Stimulated activated CD8-positive, alpha-beta memory T cell treated with anti-CD3 and anti-CD28 coated beads, Interleukin-4, amount 100 ng/mL, for 24 hours (primary cell): Measurements from ENCODE around the gene PDSS1.

ENCODE experiments used
- DNase-seq: peaks from one replicate; pipeline ENCODE4 v3.0.0-alpha.2; 2020; ENCODE audit warnings: low read depth

PDSS1 gene

GRCh38 chr10:26700884-26701630 lies 3.6 kb downstream of the PDSS1 start:
- no peak for DNase-seq

GRCh38 chr10:26703096-26703495 lies 5.6 kb downstream of the PDSS1 start:
- no peak for DNase-seq

GRCh38 chr10:26703974-26704373 lies 6.5 kb downstream of the PDSS1 start:
- no peak for DNase-seq

- no peak for DNase-seq
Observed at GRCh38 chr10:26706206-26706605, 8.7 kb downstream of the PDSS1 start.

GRCh38 chr10:26706936-26707335 lies 9.4 kb downstream of the PDSS1 start:
- DNase-seq, result no peak

GRCh38 chr10:26711324-26711723 lies 13.8 kb downstream of the PDSS1 start:
- no peak for DNase-seq

- DNase-seq, result no peak
Observed at GRCh38 chr10:26714415-26715136, 17.1 kb downstream of the PDSS1 start.

GRCh38 chr10:26715137-26715487 lies 17.6 kb downstream of the PDSS1 start:
- no peak for DNase-seq

GRCh38 chr10:26717476-26717875 lies 20.0 kb downstream of the PDSS1 start:
- DNase-seq, result no peak

- peak; percentile 22 for DNase-seq
Observed at GRCh38 chr10:26721561-26721960, 24.1 kb downstream of the PDSS1 start.

GRCh38 chr10:26723016-26723415 lies 25.5 kb downstream of the PDSS1 start:
- no peak for DNase-seq

GRCh38 chr10:26725837-26726727 lies 28.6 kb downstream of the PDSS1 start:
- no peak for DNase-seq

- no peak for DNase-seq
Observed at GRCh38 chr10:26727005-26727404, 29.5 kb downstream of the PDSS1 start.

- DNase-seq, result no peak
Observed at GRCh38 chr10:26728957-26729356, 31.5 kb downstream of the PDSS1 start.

- DNase-seq, result no peak
Observed at GRCh38 chr10:26729395-26729794, 31.9 kb downstream of the PDSS1 start.

GRCh38 chr10:26730552-26730951 lies 33.1 kb downstream of the PDSS1 start:
- DNase-seq, result no peak

- no peak for DNase-seq
Observed at GRCh38 chr10:26733750-26734568, 36.5 kb downstream of the PDSS1 start.

- no peak for DNase-seq
Observed at GRCh38 chr10:26735435-26735834, 37.9 kb downstream of the PDSS1 start.

- DNase-seq, result no peak
Observed at GRCh38 chr10:26737730-26738129, 40.2 kb downstream of the PDSS1 start.

- DNase-seq, result no peak
Observed at GRCh38 chr10:26738301-26738911, 40.9 kb downstream of the PDSS1 start.

GRCh38 chr10:26739071-26739631 lies 41.6 kb downstream of the PDSS1 start:
- no peak for DNase-seq
